GM12874 (cell line): ENCODE results near the gene TTC21B.
A peak's percentile ranks its signal among the peaks of the same experiment; 100 is the strongest.

Source experiments
- CTCF ChIP-seq: IDR thresholded peaks from 2 replicates; pipeline ENCODE4 v1.5.1; 2011; ENCODE audit warnings: low read depth, mild to moderate bottlenecking, control low read depth, low read length, moderate library complexity; ENCODE audit not compliant: insufficient read depth

The TTC21B gene

GRCh38 chr2:165886487-165887146 lies 67.0 kb downstream of the TTC21B start:
- TF ChIP-seq CTCF = no peak

DNA sequence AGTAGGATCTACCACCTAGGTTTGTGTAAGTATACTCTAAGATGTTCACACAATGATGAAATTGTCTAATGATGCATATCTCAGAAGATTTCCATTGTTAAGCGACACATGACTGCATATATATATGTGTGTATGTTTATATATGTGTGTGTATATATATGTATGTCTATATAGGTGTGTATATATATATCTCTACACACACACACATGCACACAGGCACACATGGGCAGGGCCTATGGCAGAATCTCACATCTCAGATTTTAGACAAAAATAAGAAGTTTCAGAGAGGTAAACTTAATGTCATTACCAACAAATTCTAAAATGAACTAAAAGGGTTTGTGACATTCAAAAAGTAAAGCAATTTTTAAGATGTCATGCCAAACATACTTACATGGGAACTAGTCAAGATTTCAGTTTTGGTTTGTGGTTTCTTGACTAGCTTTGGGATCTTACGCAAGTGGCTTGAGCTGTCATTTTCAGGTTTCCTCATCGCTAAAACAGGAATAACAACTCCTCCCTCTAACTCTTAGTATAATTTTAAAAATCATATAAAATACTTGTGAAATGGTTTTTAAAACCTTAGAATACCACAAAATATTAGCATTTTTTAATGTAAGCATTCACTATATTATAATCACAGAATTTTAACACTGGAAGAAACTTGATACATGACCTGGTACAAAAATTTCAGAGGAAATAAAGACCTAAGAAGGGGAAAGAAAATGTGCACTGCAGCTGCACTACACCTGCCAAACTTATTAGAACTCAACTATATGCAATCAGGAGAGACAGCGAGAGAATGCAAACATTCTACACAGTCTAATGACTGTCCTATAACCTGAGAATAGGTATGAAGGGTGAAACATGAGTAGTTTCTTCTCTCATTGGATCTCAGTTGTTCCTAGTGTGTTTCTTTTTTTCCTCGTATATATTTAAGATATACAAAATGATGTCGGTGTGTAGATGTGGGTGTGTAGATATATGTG lies 75.7 kb downstream of the TTC21B start:
- TF ChIP-seq CTCF = no peak

DNA sequence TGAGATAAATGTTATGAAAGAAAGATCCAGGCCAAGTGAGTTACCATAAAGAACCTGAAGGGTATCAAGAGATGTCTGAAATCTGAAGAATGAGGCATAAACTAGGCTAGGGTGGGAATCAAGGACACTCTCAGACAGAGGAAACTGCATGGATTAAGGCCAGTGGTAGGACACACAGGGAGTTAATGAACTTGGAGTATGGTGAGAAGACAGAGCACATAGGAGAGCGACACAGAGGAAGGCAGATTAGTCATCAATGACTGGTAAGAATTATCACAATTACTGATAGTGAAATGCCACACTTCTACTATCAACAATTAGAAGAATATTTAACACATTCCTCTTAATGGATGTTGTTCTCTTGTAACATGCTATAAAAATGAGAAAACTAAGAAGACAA lies 76.9 kb downstream of the TTC21B start:
- no peak for TF ChIP-seq CTCF

- no peak for TF ChIP-seq CTCF
Measured at GRCh38 chr2:165876269-165876668, 77.3 kb downstream of the TTC21B start.

GRCh38 chr2:165874445-165875039 lies 79.0 kb downstream of the TTC21B start:
- TF ChIP-seq CTCF = peak; percentile 52

DNA sequence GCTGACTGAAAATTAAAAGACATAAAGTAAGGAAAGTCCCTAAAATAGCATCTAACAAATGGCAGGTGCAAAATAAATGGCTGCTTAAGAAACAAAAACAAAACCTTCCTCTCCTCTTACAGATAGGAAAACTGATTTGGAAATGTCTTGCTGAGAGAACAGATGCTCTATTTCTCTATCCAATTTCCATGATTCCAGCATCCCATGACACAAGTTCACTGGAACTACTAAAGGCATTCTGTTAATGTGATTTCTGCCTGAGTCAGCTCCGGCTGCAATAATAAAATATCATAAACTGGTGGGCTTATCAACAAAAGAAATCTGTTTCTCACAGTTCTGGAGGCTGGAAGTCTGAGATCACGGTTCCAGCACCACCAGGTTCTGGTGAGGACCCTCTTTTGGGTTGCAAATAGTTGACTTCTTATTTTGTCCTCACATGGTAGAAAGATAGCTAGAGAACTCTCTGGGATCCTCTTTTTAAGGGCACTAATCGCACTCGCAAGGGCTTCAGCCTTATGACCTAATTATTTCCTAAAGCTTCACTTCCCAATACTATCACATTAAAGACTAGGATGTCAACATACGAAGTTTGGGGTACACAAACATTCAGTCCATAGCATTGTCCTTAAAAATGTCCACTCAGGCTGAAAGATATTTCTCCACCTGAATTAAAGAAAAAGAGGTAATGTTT lies 81.3 kb downstream of the TTC21B start:
- TF ChIP-seq CTCF = no peak

DNA sequence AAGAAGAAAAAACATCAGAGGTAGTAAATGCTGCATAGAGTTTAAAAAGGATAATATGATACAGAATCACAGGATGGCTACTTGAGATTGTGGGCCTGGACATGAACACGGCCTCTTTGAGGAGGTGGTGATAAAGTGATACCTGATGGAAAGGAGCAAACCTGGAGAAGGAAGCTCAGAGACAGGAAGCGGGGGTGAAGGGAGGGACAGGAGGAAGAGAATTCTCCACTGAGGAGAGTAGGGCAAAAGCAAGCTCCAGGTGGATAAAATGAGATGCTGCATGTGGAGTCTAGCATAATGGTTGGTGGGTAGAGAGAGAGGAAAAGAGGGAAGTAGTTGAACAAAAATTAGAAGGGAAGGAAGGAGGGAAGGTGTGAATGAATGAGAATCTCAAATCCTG lies 82.6 kb downstream of the TTC21B start:
- no peak for TF ChIP-seq CTCF
